IPS-18c (cell line): Measurements from ENCODE around the gene CBFA2T2.
A peak's percentile ranks its signal among the peaks of the same experiment; 100 is the strongest.

Experiments
- H3K4me3 ChIP-seq: 2 replicates; pipeline ENCODE4 v1.7.0; 2013; ENCODE audit warnings: low read depth, mild to moderate bottlenecking, low read length, moderate library complexity; ENCODE audit not compliant: insufficient read depth
- H3K9me3 ChIP-seq: one replicate; pipeline ENCODE4 v1.6.1; 2013; ENCODE audit warnings: mild to moderate bottlenecking, low read length, moderate library complexity; ENCODE audit not compliant: control insufficient read depth, insufficient read depth

The CBFA2T2 gene

DNA sequence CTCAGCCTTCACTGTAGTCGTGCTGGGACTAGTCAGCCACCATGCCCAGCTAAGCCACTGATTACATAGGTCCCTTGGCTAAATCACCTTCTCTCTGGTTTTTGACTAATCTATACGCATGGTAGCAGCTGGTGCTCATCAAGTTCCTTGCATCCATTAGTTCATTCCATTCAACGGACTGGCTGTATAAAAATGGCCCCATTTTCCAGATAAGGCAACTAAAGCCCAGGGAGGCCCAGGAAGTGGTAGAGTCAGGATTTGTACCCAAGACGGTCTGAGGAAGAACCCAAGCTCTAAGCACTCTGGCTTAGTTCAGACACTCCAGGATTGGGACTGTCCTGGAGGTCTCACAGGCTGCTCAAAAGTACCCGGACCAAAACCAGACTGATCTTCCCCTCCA, 191.4 kb downstream of the CBFA2T2 start:
- H3K9me3 ChIP-seq, result no peaks in the 10 kb centered on the region
- H3K4me3 ChIP-seq, result no peak overlapping the region

GRCh38 chr20:33681728-33682353, 191.9 kb downstream of the CBFA2T2 start:
- no peak overlapping the region for H3K4me3 ChIP-seq

DNA sequence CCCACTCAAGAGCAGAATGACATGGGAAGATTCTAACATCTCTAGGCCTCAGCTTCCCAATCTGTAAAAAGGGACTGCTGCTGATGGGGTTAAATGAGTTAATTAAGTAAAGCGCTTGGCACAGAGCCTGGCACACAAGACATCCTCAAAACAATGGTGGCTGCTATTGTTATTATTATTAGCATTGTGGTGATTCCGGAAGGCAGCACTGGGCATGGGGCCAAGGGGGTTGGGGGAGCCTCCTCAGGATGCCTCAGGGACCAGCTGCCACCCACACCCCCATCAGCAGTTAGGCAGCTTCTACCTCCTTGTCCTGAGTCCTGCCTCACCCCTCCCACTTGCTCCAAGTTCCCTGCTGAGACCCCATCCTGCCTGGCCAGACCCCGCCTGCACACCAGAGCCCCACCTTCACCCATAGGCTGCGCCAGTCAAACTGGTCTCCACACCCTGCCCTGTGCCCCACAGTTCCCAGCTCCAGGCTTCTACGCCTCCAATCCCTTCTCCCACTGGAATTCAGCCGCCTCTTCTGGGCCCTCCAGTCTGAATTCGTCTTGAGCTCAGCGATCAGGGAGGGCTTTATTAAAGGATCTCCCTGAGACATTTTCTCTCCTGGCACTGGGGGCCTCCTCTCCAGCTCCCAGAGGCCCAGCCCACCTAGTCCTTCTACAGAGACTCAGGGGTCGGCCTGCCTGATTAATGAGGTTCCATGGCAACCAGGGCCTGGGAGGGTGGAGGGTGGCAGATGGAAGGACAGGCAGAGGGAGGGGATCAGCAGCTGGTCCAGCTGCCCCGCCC, 194.8 kb downstream of the CBFA2T2 start:
- H3K9me3 ChIP-seq, result no peaks in the 10 kb centered on the region
- H3K4me3 ChIP-seq, result peak overlapping the region; percentile 26

More at GRCh38 chr20:33681728-33682353, 191.9 kb downstream of the CBFA2T2 start:
- H3K9me3 ChIP-seq, result no peaks in the 10 kb centered on the region

- Histone ChIP-seq H3K9me3 (no peaks in the 10 kb centered on the region), H3K4me3 (peak overlapping the region; percentile 26)
Observed at GRCh38 chr20:33685328-33686099, 195.6 kb downstream of the CBFA2T2 start.

DNA sequence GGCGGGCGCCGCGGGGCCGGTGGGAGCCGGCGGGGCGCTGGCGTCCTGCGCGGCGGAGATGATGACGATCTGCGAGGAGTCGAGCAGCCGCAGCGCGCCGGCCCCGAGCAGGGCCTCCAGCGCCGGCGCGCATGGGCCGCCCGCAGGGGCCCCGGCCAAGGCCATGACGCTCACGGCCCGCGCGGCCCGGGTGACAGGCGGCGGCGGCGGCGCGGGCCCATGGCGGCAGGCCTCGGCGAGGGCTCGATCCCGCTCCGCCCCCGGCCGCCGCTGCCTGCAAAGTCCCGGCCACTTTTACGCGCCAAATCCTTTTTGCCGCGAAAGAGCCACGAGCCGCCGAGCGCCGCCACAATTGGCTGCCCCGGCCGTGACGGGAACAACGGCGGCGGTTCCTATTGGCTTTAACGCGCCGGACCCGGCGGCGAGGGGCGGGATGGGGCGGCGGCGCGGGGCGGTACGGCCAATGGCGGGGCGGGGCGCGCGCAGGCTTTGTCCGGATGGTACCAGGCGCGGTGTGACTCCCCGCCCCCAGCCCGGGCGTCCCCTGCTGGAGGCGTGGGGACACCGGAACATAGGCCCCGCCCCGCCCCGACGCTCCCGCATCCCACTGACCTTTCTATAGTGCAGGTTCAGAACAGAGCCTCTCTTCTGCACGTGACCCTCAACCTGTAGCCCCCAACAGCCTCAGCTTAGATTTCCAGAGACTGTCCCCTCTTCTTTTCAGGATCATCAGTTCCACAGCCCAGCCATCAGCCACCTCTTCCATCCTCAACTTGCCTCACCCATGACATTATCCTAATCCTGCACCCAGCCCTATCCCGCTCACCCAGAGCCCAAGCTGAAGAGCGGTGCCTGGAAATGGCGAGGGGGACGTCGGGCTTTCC, 196.4 kb downstream of the CBFA2T2 start, which contains the start of gene E2F1:
TSS of gene E2F1 (minus strand) at position 286 of the 884 bp plus-strand sequence. CDS start at position 165, 121 bp downstream.
- Histone ChIP-seq H3K4me3 (peak within 1 kb of the TSS; percentile 40), H3K9me3 (no peaks in the 10 kb centered on the region)

- Histone ChIP-seq H3K4me3 (peak overlapping the region; percentile 40), H3K9me3 (no peaks in the 10 kb centered on the region)
Observed at GRCh38 chr20:33686984-33687366, 197.1 kb downstream of the CBFA2T2 start.

- H3K9me3 ChIP-seq, result no peaks in the 10 kb centered on the region
- H3K4me3 ChIP-seq, result no peak overlapping the region
Observed at GRCh38 chr20:33687370-33687915, 197.5 kb downstream of the CBFA2T2 start.

DNA sequence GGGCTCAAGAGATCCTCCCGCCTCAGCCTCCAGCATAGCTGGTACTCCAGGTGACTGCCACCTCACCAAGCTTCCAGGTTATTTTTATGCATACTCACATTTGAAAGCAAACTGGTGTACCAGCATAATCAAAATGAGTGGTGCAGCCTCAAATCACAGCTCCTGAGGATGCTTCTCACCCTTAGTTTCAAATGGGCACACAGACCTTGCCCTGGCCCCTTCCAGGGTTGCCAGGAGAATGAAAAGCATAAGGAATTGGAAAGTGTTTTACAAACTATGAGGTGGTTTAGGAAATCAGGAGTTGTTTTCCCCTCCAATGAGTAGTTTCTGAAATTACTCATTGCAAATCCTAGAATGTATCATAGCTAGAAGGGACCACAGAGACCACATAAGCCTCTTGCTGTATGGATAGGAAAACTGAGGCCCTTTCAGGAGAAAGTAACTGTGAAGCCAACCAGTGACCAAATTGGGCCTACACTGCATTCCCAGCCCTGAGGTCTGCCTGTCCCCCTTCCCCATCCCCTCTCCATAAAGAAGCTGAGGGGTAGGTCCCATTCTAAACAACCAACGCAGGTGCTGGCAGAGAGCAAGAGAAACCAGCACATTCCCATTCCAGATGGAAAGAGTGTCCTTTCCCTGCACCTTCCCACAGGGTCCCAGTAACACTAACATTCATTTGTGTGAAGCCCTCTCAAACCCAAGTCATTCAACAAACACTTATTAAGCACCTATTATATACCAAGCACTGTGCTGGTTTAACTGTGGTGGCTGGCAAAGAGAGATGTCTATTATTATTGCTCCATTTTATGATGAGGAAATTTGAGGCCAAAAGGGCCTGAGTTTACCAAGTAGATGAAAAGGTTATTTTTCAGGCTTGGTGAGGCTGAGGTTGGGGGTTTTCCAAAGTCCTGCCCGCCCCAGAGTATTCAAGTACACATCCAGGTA, 198.4 kb downstream of the CBFA2T2 start:
- no peaks in the 10 kb centered on the region for H3K9me3 ChIP-seq
- no peak overlapping the region for H3K4me3 ChIP-seq

- no peak overlapping the region for H3K4me3 ChIP-seq
- H3K9me3 ChIP-seq, result no peaks in the 10 kb centered on the region
Observed at GRCh38 chr20:33688938-33689424, 199.1 kb downstream of the CBFA2T2 start.

- Histone ChIP-seq H3K4me3 (no peak overlapping the region), H3K9me3 (no peaks in the 10 kb centered on the region)
Observed at GRCh38 chr20:33689493-33689892, 199.6 kb downstream of the CBFA2T2 start.

DNA sequence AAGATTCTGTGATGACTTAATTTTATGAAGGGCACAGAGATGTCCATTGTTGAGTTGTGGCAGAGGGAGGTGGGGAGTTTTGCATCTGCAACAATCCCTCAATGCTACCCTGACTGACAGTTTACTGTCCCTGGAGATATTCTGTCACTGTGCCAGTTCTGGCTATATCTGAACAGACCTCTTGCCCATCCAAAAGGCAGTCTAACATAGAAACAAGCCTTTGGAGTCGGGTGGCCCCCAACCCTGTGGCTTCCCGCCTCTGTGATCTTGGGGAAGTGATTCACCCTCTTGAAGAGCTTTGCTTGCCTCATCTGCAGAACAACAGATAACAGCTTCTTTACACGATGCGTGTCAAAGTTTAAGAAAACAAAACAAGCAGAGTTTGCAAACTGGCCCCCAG, 200.1 kb downstream of the CBFA2T2 start:
- Histone ChIP-seq H3K4me3 (no peak overlapping the region), H3K9me3 (no peaks in the 10 kb centered on the region)

- Histone ChIP-seq H3K9me3 (peaks cover 5% of the 10 kb centered on the region), H3K4me3 (no peak overlapping the region)
Observed at GRCh38 chr20:33693289-33693688, 203.4 kb downstream of the CBFA2T2 start.

DNA sequence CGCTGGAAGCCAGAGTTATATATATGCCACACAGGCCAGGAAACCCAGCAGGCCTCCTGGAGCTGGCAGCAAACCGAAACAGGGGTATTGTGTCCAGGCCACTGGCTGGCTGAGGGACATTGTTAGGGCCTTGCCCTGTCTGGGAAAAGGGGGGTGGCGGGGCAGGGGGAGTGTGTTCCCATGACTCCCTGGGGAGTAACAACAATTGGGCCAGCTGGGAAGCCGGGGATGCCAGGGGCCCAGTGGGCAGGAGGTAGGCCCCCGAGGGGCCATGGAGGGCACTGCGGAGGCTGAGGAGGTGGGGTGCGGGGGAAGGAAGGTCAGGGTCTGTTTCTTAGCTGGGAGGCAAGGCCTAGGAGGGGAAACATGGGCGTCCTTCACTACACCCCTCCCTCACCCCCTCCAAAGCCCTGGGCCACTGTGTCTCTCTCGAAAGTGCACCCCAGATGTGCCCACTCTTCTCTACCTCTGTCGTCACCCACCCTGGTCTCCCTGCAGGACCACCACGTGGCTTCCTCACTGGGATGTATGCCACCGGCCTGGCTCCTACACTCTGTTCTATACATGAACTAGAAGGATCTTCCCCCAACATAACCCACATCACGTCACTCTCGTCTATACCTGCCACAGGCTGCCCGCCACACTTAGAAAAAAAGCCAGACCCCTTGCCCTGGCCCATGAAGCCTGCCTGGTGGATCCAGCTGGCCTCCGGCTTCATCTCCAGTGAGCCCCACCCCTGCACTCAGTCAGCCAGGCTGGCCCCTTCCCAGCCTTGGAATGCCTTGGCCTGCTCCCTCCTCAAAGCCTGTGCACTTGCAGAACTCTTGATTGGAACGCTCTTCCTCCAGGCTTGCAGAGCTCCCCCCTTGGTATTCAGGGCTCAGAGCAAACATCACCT, 204.1 kb downstream of the CBFA2T2 start:
- Histone ChIP-seq H3K4me3 (no peak overlapping the region), H3K9me3 (peaks cover 7% of the 10 kb centered on the region)

- H3K9me3 ChIP-seq, result peaks cover 7% of the 10 kb centered on the region
- no peak overlapping the region for H3K4me3 ChIP-seq
Observed at GRCh38 chr20:33694639-33695012, 204.7 kb downstream of the CBFA2T2 start.

GRCh38 chr20:33696448-33696847, 206.6 kb downstream of the CBFA2T2 start:
- Histone ChIP-seq H3K9me3 (peaks cover 7% of the 10 kb centered on the region), H3K4me3 (no peak overlapping the region)
